ENCODE results near the gene PCNP. TPM values are rescaled to one million over a fixed set of nuclear protein-coding genes. Genes with fewer than 3 reads are reported as not detected.

Gene PCNP
- total and polyA plus RNA-seq, 9 donors, result 59.0 to 162 (median 123) TPM

GRCh38 chr3:101556064-101556463 is 17.9 kb upstream of the PCNP start:
- no peaks in the 10 kb centered on the region for H3K4me1 ChIP-seq (ENCODE audit: control insufficient read depth, insufficient read depth, low read length)
- H3K4me3 ChIP-seq (ENCODE audit: low read length), result no peak overlapping the region
- no peak for DNase-seq
- peaks cover 7% of the 10 kb centered on the region for H3K27me3 ChIP-seq (ENCODE audit: control insufficient read depth, insufficient read depth, low read length)
- WGBS (ENCODE audit: insufficient coverage), result no CpG with 5 or more reads among the region's 3 CpGs
- H3K27ac ChIP-seq (ENCODE audit: low read length), result no peak overlapping the region
- no peaks in the 10 kb centered on the region for H3K36me3 ChIP-seq (ENCODE audit: control insufficient read depth, insufficient read depth, low read length)
- no peaks in the 10 kb centered on the region for H3K9me3 ChIP-seq (replicated peaks; ENCODE audit: control insufficient read depth, low read depth, low read length)

DNA sequence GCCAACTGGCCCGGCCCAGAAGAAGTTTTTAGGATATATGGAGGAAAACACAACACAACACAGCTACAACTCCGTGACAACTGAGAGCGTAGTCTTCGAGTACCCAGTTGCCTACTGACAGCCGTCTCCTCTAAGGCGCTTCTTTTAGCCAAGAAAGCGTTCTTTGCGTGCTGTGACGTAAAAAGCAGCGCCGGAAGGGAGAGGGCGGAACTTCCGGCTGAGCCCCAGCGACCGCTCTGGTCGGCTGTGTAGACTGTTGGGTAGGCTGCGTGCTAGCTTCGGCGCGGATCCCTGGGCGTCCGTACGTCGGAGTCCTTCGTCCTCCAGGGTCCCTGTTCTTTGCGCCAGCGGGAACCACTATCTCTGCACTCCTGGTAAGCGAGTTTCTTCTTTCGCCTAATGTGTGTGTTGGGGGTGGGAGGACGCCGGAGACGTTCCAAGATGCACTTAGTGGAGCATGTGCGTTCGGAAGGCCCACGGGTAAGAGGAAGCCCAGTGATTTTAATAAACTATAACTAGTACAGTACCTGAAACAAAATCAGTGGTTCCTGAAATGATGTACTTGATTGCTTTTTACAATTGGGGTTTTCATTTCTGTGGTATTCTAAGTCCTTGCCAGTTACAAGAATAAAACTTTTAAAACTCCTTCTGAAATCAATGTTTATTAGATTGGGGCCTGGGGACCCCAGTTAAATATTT is 12.2 kb upstream of the PCNP start, which contains the start of gene TRMT10C:
TRMT10C (plus strand) TSS at position 239 of the 699 bp plus-strand sequence. CDS start 2,914 bp downstream, outside the sequence.
- peak within 1 kb of the TSS; percentile 77 for H3K4me3 ChIP-seq (ENCODE audit: low read length)
- H3K27ac ChIP-seq (ENCODE audit: low read length), result peak within 1 kb of the TSS; percentile 77
- H3K36me3 ChIP-seq (ENCODE audit: control insufficient read depth, insufficient read depth, low read length), result peaks cover 11% of the 10 kb centered on the region
- peaks cover 5% of the 10 kb centered on the region for H3K27me3 ChIP-seq (ENCODE audit: control insufficient read depth, insufficient read depth, low read length)
- H3K4me1 ChIP-seq (ENCODE audit: control insufficient read depth, insufficient read depth, low read length), result no peaks in the 10 kb centered on the region
- WGBS (ENCODE audit: insufficient coverage), result 1% methylated on average over 13 of the region's 35 CpGs
- no peaks in the 10 kb centered on the region for H3K9me3 ChIP-seq (replicated peaks; ENCODE audit: control insufficient read depth, low read depth, low read length)
- DNase-seq, result peak; percentile 97

- 93% methylated on average over 3 of the region's 6 CpGs for WGBS (ENCODE audit: insufficient coverage)
Measured at GRCh38 chr3:101567528-101568317, 6.3 kb upstream of the PCNP start.

DNA sequence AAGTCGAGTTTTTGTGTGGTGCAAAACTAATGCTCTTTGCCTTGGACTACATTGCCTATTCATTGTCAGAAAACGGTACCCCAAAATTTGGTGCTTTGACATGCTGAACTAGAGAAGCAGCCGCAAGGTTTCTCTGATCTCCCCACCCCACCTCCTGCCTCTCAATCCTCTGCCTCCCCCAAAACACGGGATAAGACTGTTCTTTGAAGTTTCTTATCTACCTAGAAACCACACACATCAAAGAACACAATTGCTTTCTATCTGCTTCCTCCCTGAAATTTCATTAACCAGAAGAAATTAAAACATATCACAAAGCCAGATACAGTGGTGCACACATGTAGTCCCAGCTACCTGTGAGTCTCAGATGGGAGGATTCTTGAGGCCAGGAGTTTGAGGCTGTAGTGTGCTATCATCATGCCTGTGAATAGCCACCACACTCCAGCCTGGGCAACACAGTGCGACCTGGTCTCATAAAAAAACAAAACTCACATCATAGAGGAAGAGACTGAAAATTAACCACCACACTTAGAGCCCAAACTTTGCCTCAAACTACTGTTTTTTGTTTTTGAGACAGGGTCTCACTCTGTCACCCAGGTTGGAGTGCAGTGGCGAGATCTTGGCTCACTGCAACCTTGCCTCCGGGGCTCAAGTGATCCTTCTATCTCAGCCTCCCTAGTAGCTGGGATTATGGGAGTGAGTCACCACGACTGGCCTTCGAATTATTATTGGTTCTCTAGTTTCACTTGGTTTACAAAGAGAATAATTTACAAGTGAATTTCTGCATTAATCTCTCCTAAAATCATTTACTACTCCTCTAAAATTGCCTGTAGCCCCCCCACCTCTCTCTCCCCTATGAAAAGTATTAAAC is 2.7 kb upstream of the PCNP start:
- Histone ChIP-seq H3K4me1 (ENCODE audit: control insufficient read depth, insufficient read depth, low read length) (peaks cover 2% of the 10 kb centered on the region), H3K36me3 (ENCODE audit: control insufficient read depth, insufficient read depth, low read length) (peaks cover 11% of the 10 kb centered on the region), H3K27me3 (ENCODE audit: control insufficient read depth, insufficient read depth, low read length) (no peaks in the 10 kb centered on the region), H3K9me3 (replicated peaks; ENCODE audit: control insufficient read depth, low read depth, low read length) (no peaks in the 10 kb centered on the region), H3K27ac (ENCODE audit: low read length) (no peak overlapping the region), H3K4me3 (ENCODE audit: low read length) (no peak overlapping the region)
- 58% methylated on average over 4 of the region's 9 CpGs for WGBS (ENCODE audit: insufficient coverage)
- no peak for DNase-seq

More at GRCh38 chr3:101567528-101568317, 6.3 kb upstream of the PCNP start:
- Histone ChIP-seq H3K4me1 (ENCODE audit: control insufficient read depth, insufficient read depth, low read length) (no peaks in the 10 kb centered on the region), H3K27me3 (ENCODE audit: control insufficient read depth, insufficient read depth, low read length) (no peaks in the 10 kb centered on the region), H3K36me3 (ENCODE audit: control insufficient read depth, insufficient read depth, low read length) (peaks cover 17% of the 10 kb centered on the region), H3K9me3 (replicated peaks; ENCODE audit: control insufficient read depth, low read depth, low read length) (no peaks in the 10 kb centered on the region), H3K27ac (ENCODE audit: low read length) (no peak overlapping the region), H3K4me3 (ENCODE audit: low read length) (no peak overlapping the region)
- DNase-seq, result no peak

GRCh38 chr3:101574388-101575112 is 570 bp downstream of the PCNP start:
- WGBS (ENCODE audit: insufficient coverage), result under 1% methylated on average over 29 of the region's 41 CpGs

DNA sequence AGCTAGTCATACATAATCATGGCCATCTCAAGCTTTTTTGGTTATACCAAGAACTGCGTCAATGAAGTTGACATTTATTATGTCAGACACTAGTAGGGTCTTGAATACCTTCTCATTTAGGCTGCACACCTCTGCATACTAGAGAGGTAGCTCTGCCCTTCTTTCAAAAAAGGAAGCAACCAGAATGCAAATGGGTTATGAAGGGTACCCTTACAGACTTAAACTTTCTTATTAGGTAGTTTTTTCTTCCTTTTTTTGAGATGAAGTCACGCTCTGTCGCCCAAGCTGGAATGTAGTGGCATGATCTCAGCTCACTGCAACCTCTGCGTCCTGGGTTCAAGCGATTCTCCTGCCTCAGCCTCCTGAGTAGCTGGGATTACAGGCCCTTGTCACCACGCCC is 3.3 kb downstream of the PCNP start:
- Histone ChIP-seq H3K4me3 (ENCODE audit: low read length) (no peak overlapping the region), H3K36me3 (ENCODE audit: control insufficient read depth, insufficient read depth, low read length) (peaks cover 13% of the 10 kb centered on the region), H3K9me3 (replicated peaks; ENCODE audit: control insufficient read depth, low read depth, low read length) (no peaks in the 10 kb centered on the region), H3K27ac (ENCODE audit: low read length) (no peak overlapping the region), H3K27me3 (ENCODE audit: control insufficient read depth, insufficient read depth, low read length) (no peaks in the 10 kb centered on the region), H3K4me1 (ENCODE audit: control insufficient read depth, insufficient read depth, low read length) (peaks cover 2% of the 10 kb centered on the region)
- WGBS (ENCODE audit: insufficient coverage), result 100% methylated on average over 3 of the region's 6 CpGs
- no peak for DNase-seq

More at GRCh38 chr3:101574388-101575112, 570 bp downstream of the PCNP start:
- Histone ChIP-seq H3K4me1 (ENCODE audit: control insufficient read depth, insufficient read depth, low read length) (peaks cover 2% of the 10 kb centered on the region), H3K27me3 (ENCODE audit: control insufficient read depth, insufficient read depth, low read length) (no peaks in the 10 kb centered on the region), H3K9me3 (replicated peaks; ENCODE audit: control insufficient read depth, low read depth, low read length) (no peaks in the 10 kb centered on the region), H3K27ac (ENCODE audit: low read length) (peak overlapping the region; percentile 98), H3K36me3 (ENCODE audit: control insufficient read depth, insufficient read depth, low read length) (peaks cover 10% of the 10 kb centered on the region), H3K4me3 (ENCODE audit: low read length) (peak overlapping the region; percentile 87)
- DNase-seq, result peak; percentile 87

GRCh38 chr3:101588616-101589015 is 14.6 kb downstream of the PCNP start:
- DNase-seq, result peak; percentile 15
- H3K27ac ChIP-seq (ENCODE audit: low read length), result no peak overlapping the region
- peaks cover 23% of the 10 kb centered on the region for H3K36me3 ChIP-seq (ENCODE audit: control insufficient read depth, insufficient read depth, low read length)
- H3K9me3 ChIP-seq (replicated peaks; ENCODE audit: control insufficient read depth, low read depth, low read length), result no peaks in the 10 kb centered on the region
- H3K4me1 ChIP-seq (ENCODE audit: control insufficient read depth, insufficient read depth, low read length), result no peaks in the 10 kb centered on the region
- no peaks in the 10 kb centered on the region for H3K27me3 ChIP-seq (ENCODE audit: control insufficient read depth, insufficient read depth, low read length)
- no peak overlapping the region for H3K4me3 ChIP-seq (ENCODE audit: low read length)
- WGBS (ENCODE audit: insufficient coverage), result no CpG with 5 or more reads among the region's 1 CpG

DNA sequence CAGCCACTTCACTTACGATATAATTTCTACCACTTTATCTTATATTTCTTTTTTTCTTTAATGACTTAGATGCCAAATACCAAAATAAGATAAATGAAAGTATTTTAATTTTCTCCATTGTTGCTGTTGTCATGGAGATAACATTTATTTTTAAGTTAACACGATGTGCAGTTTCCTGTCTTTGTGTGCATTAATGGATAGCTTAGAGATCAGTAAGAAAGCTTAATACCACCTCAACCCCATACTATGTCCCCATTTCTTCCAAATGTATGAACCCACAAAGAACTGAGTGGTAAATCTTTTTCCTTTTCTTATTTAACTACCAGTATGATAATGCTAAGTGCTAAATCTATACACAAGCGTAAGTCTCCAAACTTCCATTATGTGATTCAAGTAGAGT is 17.1 kb downstream of the PCNP start:
- H3K9me3 ChIP-seq (replicated peaks; ENCODE audit: control insufficient read depth, low read depth, low read length), result no peaks in the 10 kb centered on the region
- peaks cover 26% of the 10 kb centered on the region for H3K36me3 ChIP-seq (ENCODE audit: control insufficient read depth, insufficient read depth, low read length)
- no CpG with 5 or more reads among the region's 3 CpGs for WGBS (ENCODE audit: insufficient coverage)
- H3K4me1 ChIP-seq (ENCODE audit: control insufficient read depth, insufficient read depth, low read length), result no peaks in the 10 kb centered on the region
- H3K4me3 ChIP-seq (ENCODE audit: low read length), result no peak overlapping the region
- peak overlapping the region; percentile 31 for H3K27ac ChIP-seq (ENCODE audit: low read length)
- no peaks in the 10 kb centered on the region for H3K27me3 ChIP-seq (ENCODE audit: control insufficient read depth, insufficient read depth, low read length)
- DNase-seq, result no peak

DNA sequence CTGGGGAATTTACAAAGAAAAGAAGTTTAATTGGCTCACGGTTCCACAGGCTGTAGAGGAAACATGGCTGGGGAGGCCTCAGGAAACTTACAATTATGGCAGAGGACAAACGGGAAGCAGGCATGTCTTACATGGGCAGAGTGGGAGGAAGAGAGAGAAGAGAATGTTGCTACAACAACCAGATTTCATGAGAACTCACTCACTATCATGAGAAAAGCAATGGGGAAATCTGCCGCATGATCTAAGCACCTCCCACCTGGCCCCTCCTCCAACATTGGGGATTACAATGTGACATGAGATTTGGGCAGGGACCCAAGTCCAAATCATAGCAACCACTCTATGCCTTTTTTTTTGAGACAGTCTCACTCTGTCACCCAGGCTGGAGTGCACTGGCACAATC is 28.8 kb downstream of the PCNP start:
- peaks cover 2% of the 10 kb centered on the region for H3K9me3 ChIP-seq (replicated peaks; ENCODE audit: control insufficient read depth, low read depth, low read length)
- 100% methylated on average over 2 of the region's 3 CpGs for WGBS (ENCODE audit: insufficient coverage)
- no peaks in the 10 kb centered on the region for H3K4me1 ChIP-seq (ENCODE audit: control insufficient read depth, insufficient read depth, low read length)
- no peak for DNase-seq
- H3K36me3 ChIP-seq (ENCODE audit: control insufficient read depth, insufficient read depth, low read length), result peaks cover 4% of the 10 kb centered on the region
- no peaks in the 10 kb centered on the region for H3K27me3 ChIP-seq (ENCODE audit: control insufficient read depth, insufficient read depth, low read length)
- H3K27ac ChIP-seq (ENCODE audit: low read length), result no peak overlapping the region
- H3K4me3 ChIP-seq (ENCODE audit: low read length), result no peak overlapping the region

All from muscle of leg (tissue), 11 donors.